ENCODE results near the gene PIGV.

PIGV gene

GRCh38 chr1:26787706-26788514, at the start of gene PIGV:
Gene PIGV, plus strand, starts transcription at chr1:26787950. Its CDS starts 2,866 bp downstream, at chr1:26790816.
- DNase-seq = peak; percentile 63

GRCh38 chr1:26739329-26739914, 48.3 kb upstream of the PIGV start:
- no peak for DNase-seq

GRCh38 chr1:26740023-26740634, 47.6 kb upstream of the PIGV start:
- no peak for DNase-seq

- DNase-seq = no peak
Observed at GRCh38 chr1:26740952-26741351, 46.8 kb upstream of the PIGV start.

- no peak for DNase-seq
Observed at GRCh38 chr1:26743426-26744059, 44.2 kb upstream of the PIGV start.

- DNase-seq = no peak
Observed at GRCh38 chr1:26744075-26744959, 43.4 kb upstream of the PIGV start.

GRCh38 chr1:26745191-26745590, 42.6 kb upstream of the PIGV start:
- DNase-seq = no peak

- no peak for DNase-seq
Observed at GRCh38 chr1:26747048-26747447, 40.7 kb upstream of the PIGV start.

GRCh38 chr1:26748351-26748750, 39.4 kb upstream of the PIGV start:
- DNase-seq = no peak

- no peak for DNase-seq
Observed at GRCh38 chr1:26749458-26749857, 38.3 kb upstream of the PIGV start.

- no peak for DNase-seq
Observed at GRCh38 chr1:26750428-26750827, 37.3 kb upstream of the PIGV start.

GRCh38 chr1:26752519-26752918, 35.2 kb upstream of the PIGV start:
- DNase-seq = no peak

GRCh38 chr1:26754086-26754874, 33.5 kb upstream of the PIGV start:
- DNase-seq = no peak

GRCh38 chr1:26758358-26758757, 29.4 kb upstream of the PIGV start:
- DNase-seq = no peak

- no peak for DNase-seq
Observed at GRCh38 chr1:26759531-26759930, 28.2 kb upstream of the PIGV start.

GRCh38 chr1:26761217-26761616, 26.5 kb upstream of the PIGV start:
- no peak for DNase-seq

GRCh38 chr1:26767714-26768113, 20.0 kb upstream of the PIGV start:
- no peak for DNase-seq

- no peak for DNase-seq
Observed at GRCh38 chr1:26768755-26769154, 19.0 kb upstream of the PIGV start.

- no peak for DNase-seq
Observed at GRCh38 chr1:26771285-26771642, 16.5 kb upstream of the PIGV start.

- no peak for DNase-seq
Observed at GRCh38 chr1:26771643-26772321, 16.0 kb upstream of the PIGV start.

- DNase-seq = no peak
Observed at GRCh38 chr1:26772687-26773086, 15.1 kb upstream of the PIGV start.

Data from NCI-H1694 treated with DMSO at 0.1 percent for 48 hours (cell line).